BJ (cell line): ENCODE results near the gene PRKG1. TPM values are rescaled to one million over a fixed set of nuclear protein-coding genes. Genes with fewer than 3 reads are reported as not detected.

Source experiments
- CTCF ChIA-PET: fragments of 350-600 bp; formaldehyde crosslinking; extraction: SDS; loops from one replicate; lab custom pipeline; 2021; ENCODE audit warnings: antibody characterized with exemption, inconsistent platforms; lab: Yijun Ruan, JAX
- POLR2A ChIA-PET: fragments of 300-600 bp; sonication (Branson Sonifier 250); formaldehyde crosslinking; extraction: SDS; loops from one replicate; lab custom pipeline; 2021; ENCODE audit warnings: antibody characterized with exemption; lab: Charles Lee
- DNase-seq: peaks from one replicate; pipeline ENCODE4 v3.0.0-alpha.2; 2011; ENCODE audit warnings: low read depth
- H3K27me3 ChIP-seq: 2 replicates; pipeline ENCODE4 v1.6.0; 2011; ENCODE audit warnings: low read length; ENCODE audit not compliant: control insufficient read depth, insufficient read depth
- H3K36me3 ChIP-seq: 2 replicates; pipeline ENCODE4 v1.5.1; 2011; ENCODE audit warnings: low read length; ENCODE audit not compliant: control insufficient read depth, insufficient read depth
- H3K4me3 ChIP-seq: 2 replicates; pipeline ENCODE4 v1.5.1; 2011; ENCODE audit warnings: low read depth, mild to moderate bottlenecking, control low read depth, low read length
- CTCF ChIP-seq: IDR thresholded peaks from 2 replicates; pipeline ENCODE4 v1.5.1; 2011; ENCODE audit warnings: low read depth, mild to moderate bottlenecking, control low read depth, inconsistent platforms, low read length, moderate library complexity; ENCODE audit not compliant: insufficient read depth
- polyA plus RNA-seq: library from polyadenylated mRNA; depleted of rRNA; stranded (reverse); fragments of >200 nt; gene quantifications from 2 replicates; pipeline ENCODE4 v1.2.3, GENCODE V29; 2011

Gene PRKG1
- polyA plus RNA-seq, 1 experiment, result 9.7 TPM

GRCh38 chr10:51377932-51378599, 303.8 kb downstream of the PRKG1 start:
- no peaks in the 10 kb centered on the region for H3K27me3 ChIP-seq
- ChIA-PET CTCF (interaction anchor here (1.6 to 1.9 kb wide), 2 partner anchors 8 to 10 kb away, joined by 3 to 5 read pairs; no protein-coding TSS in a partner anchor), POLR2A (no interaction called here)
- no peak for DNase-seq
- TF ChIP-seq CTCF, result no peak
- no peak overlapping the region for H3K4me3 ChIP-seq
- no peaks in the 10 kb centered on the region for H3K36me3 ChIP-seq

GRCh38 chr10:51382181-51382580, 307.9 kb downstream of the PRKG1 start:
- ChIA-PET POLR2A (no interaction called here), CTCF (no interaction called here)

DNA sequence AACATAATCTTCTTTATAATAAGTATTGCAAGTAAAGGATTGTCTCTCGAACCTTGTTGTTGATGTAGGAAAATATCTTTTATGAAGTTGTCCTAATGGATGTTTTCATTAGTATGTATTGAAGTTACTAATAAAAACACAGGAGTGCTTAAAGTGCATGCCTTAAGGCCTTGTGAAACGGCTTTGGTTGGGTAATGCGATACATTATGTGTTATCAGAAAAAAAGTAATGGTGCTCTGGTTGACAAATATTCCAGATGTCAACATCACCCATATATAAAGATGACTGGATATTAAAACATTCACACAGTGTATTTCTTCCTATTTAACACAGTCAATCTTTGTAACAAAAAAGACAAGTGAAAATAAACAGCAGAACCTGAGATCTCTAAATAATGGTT, 310.7 kb downstream of the PRKG1 start:
- Histone ChIP-seq H3K27me3 (no peaks in the 10 kb centered on the region), H3K36me3 (no peaks in the 10 kb centered on the region), H3K4me3 (no peak overlapping the region)
- no peak for DNase-seq
- TF ChIP-seq CTCF, result no peak
- POLR2A ChIA-PET, result no interaction called here
- CTCF ChIA-PET, result no interaction called here

More at GRCh38 chr10:51382181-51382580, 307.9 kb downstream of the PRKG1 start:
- no peaks in the 10 kb centered on the region for H3K36me3 ChIP-seq
- TF ChIP-seq CTCF, result no peak
- DNase-seq, result no peak
- no peak overlapping the region for H3K4me3 ChIP-seq
- no peaks in the 10 kb centered on the region for H3K27me3 ChIP-seq

DNA sequence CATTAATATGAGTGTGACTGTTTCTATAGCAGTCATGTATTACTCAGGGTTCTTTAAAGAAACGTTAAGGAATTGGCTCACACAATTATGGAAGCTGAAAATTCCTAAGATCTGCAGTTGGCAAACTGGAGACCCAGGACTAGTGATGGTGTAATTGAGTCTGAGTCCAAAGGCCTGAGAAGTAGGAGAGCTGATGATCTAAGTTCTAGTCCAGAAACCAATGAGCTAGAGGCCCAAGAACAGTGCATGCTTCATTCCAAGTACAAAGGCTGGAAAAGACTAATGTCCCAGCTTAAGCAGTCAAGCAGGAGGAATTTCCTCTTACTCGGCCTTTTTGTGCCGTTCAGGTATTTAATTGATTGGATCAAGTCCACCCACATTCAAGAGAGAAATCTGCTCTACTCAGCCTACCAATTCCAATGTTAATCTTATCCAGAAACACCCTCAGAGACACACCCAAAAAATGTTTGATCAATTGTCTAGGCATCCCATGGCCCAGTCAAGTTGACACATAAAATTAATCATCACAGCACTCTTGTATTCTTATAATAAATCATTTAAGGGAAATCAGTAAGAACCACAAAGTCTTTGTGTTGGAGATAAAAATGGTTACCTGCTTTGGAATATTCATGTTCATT, 312.1 kb downstream of the PRKG1 start:
- ChIA-PET CTCF (no interaction called here), POLR2A (interaction anchor here (0.6 kb wide), 1 partner anchor 86 kb away, joined by 3 read pairs; no protein-coding TSS in a partner anchor)
- no peak for TF ChIP-seq CTCF
- Histone ChIP-seq H3K27me3 (no peaks in the 10 kb centered on the region), H3K4me3 (no peak overlapping the region), H3K36me3 (no peaks in the 10 kb centered on the region)
- DNase-seq, result no peak
